GM18951 (cell line): ENCODE results near the gene BSDC1.
"Not testable (repeated sequence)": the region's sequence is repeated elsewhere in the genome, so short reads cannot be mapped to it uniquely, and the experiment has no call there.

Source experiments
- POLR2A ChIP-seq: IDR thresholded peaks from 4 replicates; pipeline ENCODE4 v1.6.1; 2011; ENCODE audit warnings: mild to moderate bottlenecking; ENCODE audit not compliant: insufficient read length, insufficient read depth; ENCODE audit errors: extremely low read depth
- in situ Hi-C: fragments of 300-500 bp; cut with MboI; formaldehyde crosslinking; loops from one replicate; pipeline ENCODE4 v1.12.0; 2022; ENCODE audit warnings: low sequenced_read_pairs, mixed read lengths, inconsistent platforms; ENCODE audit not compliant: unreplicated experiment

BSDC1 gene

GRCh38 chr1:32394141-32394889, at the start of gene BSDC1:
Gene BSDC1, minus strand, starts transcription at chr1:32394441. Its CDS starts 27 bp downstream, at chr1:32394414.
- in situ Hi-C loops, result no loop called here
- peak; percentile 87 for TF ChIP-seq POLR2A

GRCh38 chr1:32441467-32441866, 47.2 kb upstream of the BSDC1 start:
- in situ Hi-C loops, result not testable (repeated sequence)

DNA sequence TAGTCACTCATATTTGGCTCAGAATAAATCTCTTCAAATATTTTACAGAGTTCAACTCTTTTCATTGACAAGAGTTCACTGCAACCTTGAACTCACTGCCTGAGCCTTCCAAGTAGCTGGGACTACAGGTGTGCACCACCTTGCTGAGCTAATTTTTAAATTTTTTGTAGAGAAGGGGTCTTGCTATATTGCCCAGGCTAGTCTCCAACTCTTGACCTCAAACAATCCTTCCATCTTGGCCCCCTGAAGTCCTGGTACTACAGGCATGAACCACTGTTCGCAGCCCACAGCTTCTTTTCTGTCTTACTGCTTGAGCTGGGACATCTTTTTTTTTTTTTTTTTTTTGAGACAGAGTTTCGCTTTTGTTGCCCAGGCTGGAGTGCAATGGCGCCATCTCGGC, 44.5 kb upstream of the BSDC1 start:
- in situ Hi-C loops, result not testable (repeated sequence)

- no peak for TF ChIP-seq POLR2A
- in situ Hi-C loops, result no loop called here
Measured at GRCh38 chr1:32438136-32438535, 43.9 kb upstream of the BSDC1 start.

DNA sequence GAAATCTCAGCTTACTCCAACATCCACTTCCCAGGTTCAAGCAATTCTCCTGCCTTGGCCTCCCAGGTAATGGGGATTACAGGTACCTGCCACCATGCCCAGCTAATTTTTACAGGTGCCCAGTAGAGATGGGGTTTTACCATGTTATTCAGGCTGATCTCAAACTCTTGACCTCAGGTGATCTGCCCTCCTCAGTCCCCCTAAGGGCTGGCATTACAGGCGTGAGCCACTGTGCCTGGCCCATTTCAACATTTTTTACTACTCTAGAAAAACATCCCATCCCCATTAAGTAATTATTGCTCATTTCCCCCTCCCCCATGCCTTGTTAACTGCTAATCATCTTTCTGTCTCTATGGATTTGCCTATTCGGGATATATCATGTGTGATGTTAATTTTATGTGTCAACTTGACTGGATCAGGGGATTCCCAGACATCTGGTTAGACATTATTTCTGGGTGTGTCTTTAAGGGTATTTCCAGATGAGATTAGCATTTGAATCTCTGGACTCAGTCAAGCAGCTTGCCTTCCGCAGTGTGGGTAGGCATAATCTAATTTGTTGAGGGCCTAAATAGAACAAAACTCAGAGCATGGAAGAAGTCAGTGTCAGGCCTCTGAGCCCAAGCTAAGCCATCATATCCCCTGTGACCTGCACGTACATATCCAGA, 37.6 kb upstream of the BSDC1 start:
- in situ Hi-C loops, result no loop called here
- TF ChIP-seq POLR2A, result no peak

- in situ Hi-C loops, result no loop called here
- no peak for TF ChIP-seq POLR2A
Measured at GRCh38 chr1:32427264-32427963, 33.2 kb upstream of the BSDC1 start.

- in situ Hi-C loops, result no loop called here
- no peak for TF ChIP-seq POLR2A
Measured at GRCh38 chr1:32426489-32427255, 32.4 kb upstream of the BSDC1 start.

DNA sequence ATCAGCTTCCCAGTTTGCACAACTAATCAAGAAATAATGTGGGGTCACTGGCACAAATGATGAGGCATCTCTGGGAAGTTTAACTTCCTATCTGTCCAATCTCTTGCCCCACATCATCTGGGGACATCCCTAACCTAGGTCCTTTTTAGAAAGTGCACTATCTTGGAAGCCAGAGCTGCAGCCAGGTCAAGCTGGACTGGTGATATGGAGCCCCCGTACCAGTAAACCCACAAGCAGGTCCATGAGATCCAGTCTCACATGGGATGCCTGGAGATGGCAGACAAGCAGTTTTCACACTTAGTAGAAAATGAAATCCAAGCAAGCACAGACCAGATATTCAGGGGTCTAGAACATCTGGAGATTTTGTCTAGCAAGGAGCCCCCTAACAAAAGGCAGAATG, 27.5 kb upstream of the BSDC1 start:
- no peak for TF ChIP-seq POLR2A

DNA sequence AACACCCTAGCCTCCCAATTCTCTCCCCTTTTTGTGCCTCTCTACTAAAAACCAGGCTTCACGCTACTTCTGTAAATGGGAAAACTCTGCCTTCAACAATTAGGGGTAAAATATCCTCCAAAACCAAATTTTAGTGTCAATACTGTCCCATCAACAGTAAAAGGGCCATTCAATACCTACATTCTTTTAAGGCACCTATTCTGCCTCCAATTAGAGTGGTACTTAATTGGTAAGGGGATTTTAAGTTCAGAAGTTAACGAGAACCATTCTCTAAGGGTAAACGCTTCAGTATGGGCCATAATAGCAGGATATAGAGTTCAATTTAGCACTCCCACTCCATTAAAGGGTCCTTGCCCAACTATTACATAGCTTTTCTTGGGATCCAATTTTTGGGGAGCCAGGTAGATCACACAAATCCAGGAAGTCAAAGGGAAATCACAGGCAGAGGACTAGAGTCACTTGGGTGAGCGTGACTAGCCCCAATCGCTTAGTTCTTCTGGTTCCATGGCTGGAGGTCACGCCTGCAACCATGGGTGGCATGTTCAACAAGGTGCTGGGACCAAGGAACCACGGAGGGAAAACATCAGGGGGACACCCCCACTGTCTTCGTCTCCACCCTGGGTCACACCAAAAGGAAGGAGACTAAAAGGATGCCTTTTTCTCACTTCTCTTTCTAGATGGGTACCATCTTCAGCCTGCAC, 20.1 kb upstream of the BSDC1 start:
- in situ Hi-C loops, result no loop called here
- TF ChIP-seq POLR2A, result no peak

More for the DNA sequence above, 27.5 kb upstream of the BSDC1 start:
- in situ Hi-C loops, result no loop called here

DNA sequence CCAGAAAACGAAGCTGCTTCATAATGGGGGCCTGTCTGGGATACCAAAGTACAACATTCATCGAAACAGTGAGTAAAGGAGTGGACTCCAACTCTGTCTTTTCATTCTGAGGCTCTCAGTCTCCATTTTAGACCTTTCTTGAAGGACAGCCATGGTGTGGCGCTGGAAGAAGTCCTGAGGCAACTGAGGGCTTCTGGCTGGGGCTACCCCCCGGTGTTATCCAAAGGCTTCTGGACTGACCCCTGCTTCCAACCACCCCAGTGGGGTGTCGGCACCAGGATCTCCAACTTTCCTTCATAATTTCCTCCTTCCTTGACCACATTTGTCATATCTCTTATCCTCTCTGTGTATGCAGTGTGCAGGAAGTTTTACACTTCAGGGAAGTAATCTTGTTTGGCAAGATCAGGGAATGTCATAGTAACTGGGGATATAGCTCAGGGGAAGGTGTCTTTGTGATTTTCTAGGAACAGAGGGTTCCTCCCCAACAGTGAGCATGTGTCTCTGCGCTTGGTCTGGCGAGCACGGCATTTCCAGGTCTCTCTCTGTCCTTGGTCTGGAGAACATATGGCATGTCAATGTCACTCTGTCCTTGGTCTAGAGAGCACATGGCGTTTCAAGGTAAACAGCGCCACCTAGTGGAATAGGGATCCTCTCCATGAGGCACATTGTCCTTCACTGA, 19.4 kb upstream of the BSDC1 start:
- in situ Hi-C loops, result no loop called here

DNA sequence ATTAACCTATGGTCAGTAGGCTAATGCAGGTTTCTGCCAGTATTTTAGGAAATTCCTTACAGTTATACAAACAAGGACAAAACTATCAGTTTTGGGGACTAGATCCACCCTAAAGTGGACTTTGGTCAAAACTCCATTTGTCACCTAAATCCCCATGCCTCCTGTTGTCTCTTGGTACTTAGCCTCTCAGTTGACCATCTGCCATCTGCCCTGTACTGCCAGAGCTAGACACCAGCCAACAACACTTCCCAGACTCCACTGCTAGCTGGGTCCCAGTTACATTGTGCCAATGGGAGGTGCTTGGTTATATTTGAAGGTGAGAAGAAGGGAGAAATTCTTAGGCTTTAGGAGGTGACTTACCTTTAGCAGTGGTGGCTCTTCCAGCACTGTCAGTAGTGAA, 17.0 kb upstream of the BSDC1 start:
- TF ChIP-seq POLR2A, result no peak
- in situ Hi-C loops, result no loop called here

More for the DNA sequence above, 19.4 kb upstream of the BSDC1 start:
- TF ChIP-seq POLR2A, result no peak

GRCh38 chr1:32406629-32407111, 12.4 kb upstream of the BSDC1 start:
- TF ChIP-seq POLR2A, result no peak
- in situ Hi-C loops, result no loop called here
